HepG2 (cell line): ENCODE measurements around the gene SAMD4A. TPM values are rescaled to one million over a fixed set of nuclear protein-coding genes. Genes with fewer than 3 reads are reported as not detected.

Experiments used
- ATAC-seq: fragments of 200-7000 bp; cut with Tn5 transposase; 3 replicates; pipeline ENCODE4 v1.9.1; 2020; ENCODE audit warnings: mild to moderate bottlenecking, moderate library complexity
- BruUV-seq: library from RNA; stranded (reverse); fragments of 400-500 nt; replicated peaks from 2 replicates; lab custom pipeline; 2021; lab: Mats Ljungman, UMichigan
- CTCF ChIA-PET: fragments of 300-600 bp; formaldehyde crosslinking; extraction: SDS; loops from one replicate; lab custom pipeline; 2021; ENCODE audit warnings: low total read pairs, inconsistent platforms, low intra/inter-chr PET ratio; lab: Yijun Ruan, JAX
- POLR2A ChIA-PET: fragments of 350-600 bp; sonication (Branson Sonifier 250); formaldehyde crosslinking; loops from one replicate; lab custom pipeline; 2020; ENCODE audit warnings: antibody characterized with exemption, inconsistent platforms; lab: Yijun Ruan, JAX
- DNase-seq: peaks from one replicate; pipeline ENCODE4 v3.0.0-alpha.2; 2015; ENCODE audit warnings: low spot score
- FAIRE-seq: peaks from 3 replicates; lab custom pipeline; 2011; peaks lifted over from hg19 to GRCh38; lab: Jason Lieb, UNC
- H2AFZ ChIP-seq: one replicate; pipeline ENCODE4 v1.6.1; 2011; ENCODE audit warnings: low read length, inconsistent platforms
- H3K27ac ChIP-seq: fragments of 300-600 bp; 3 replicates; pipeline ENCODE4 v1.8.0; 2011; ENCODE audit warnings: mixed run types, mild to moderate bottlenecking, mixed read lengths, low read length, inconsistent platforms; ENCODE audit not compliant: insufficient read depth; ENCODE audit errors: extremely low read length
- H3K27me3 ChIP-seq, 2 experiments: fragments of 200-600 bp in 1 of 2; 2 replicates in 1 of 2; 3 replicates in 1 of 2; pipeline versions ENCODE4 v1.6.0 to v1.8.0; 2011; ENCODE audit warnings: low read length in 2 of 2, mild to moderate bottlenecking in 2 of 2, moderate library complexity in 2 of 2, inconsistent platforms in 1 of 2; ENCODE audit not compliant: insufficient read depth in 2 of 2, control insufficient read depth in 1 of 2
- H3K36me3 ChIP-seq, 2 experiments: fragments of 200-600 bp in 1 of 2; replicated peaks in 1 of 2; 2 replicates in 1 of 2; 3 replicates in 1 of 2; pipeline versions ENCODE4 v1.5.1 to v1.8.0; 2011; ENCODE audit warnings: low read length in 2 of 2, inconsistent platforms in 1 of 2; ENCODE audit not compliant: insufficient read depth in 2 of 2, control insufficient read depth in 1 of 2
- H3K4me1 ChIP-seq: 2 replicates; pipeline ENCODE4 v1.5.1; 2012; ENCODE audit warnings: low read length, inconsistent platforms; ENCODE audit not compliant: insufficient read depth
- H3K4me2 ChIP-seq: 2 replicates; pipeline ENCODE4 v1.6.0; 2011; ENCODE audit warnings: low read depth, low read length, inconsistent platforms
- H3K4me3 ChIP-seq, 3 experiments: fragments of 200-600 bp in 1 of 3; sonication (generic), shearing (Covaris generic) in 1 of 3; replicated peaks in 1 of 3; 2 replicates each; pipeline ENCODE4 v1.5.1; 2011 to 2016; ENCODE audit warnings: low read length in 3 of 3, inconsistent platforms in 2 of 3, low read depth in 2 of 3, mild to moderate bottlenecking in 2 of 3, control low read depth in 1 of 3, mixed read lengths in 1 of 3; ENCODE audit not compliant: insufficient read depth in 1 of 3
- H3K79me2 ChIP-seq: one replicate; pipeline ENCODE4 v1.6.1; 2011; ENCODE audit warnings: low read length, inconsistent platforms; ENCODE audit not compliant: insufficient read depth
- H3K9ac ChIP-seq: 2 replicates; pipeline ENCODE4 v1.6.0; 2011; ENCODE audit warnings: mild to moderate bottlenecking, low read depth, low read length, inconsistent platforms; ENCODE audit not compliant: insufficient read depth
- H3K9me3 ChIP-seq: 2 replicates; pipeline ENCODE4 v1.5.1; 2012; ENCODE audit warnings: mild to moderate bottlenecking, low read length
- H4K20me1 ChIP-seq: 2 replicates; pipeline ENCODE4 v1.6.0; 2011; ENCODE audit warnings: inconsistent platforms, mild to moderate bottlenecking, low read length, moderate library complexity; ENCODE audit not compliant: insufficient read depth
- AGO2 ChIP-seq: fragments of 200-400 bp; formaldehyde crosslinking; optimal IDR thresholded peaks from 2 replicates; pipeline ENCODE3; 2017; ENCODE audit warnings: mild to moderate bottlenecking, low read depth, low read length, moderate library complexity
- ZFP37 ChIP-seq: sonication (generic); formaldehyde crosslinking; IDR thresholded peaks from 2 replicates; pipeline ENCODE4 v1.4.0; 2020; ENCODE audit warnings: missing genetic modification reagents, borderline replicate concordance
- ZNF629 ChIP-seq: sonication (generic); formaldehyde crosslinking; conservative IDR thresholded peaks from 2 replicates; pipeline ENCODE4 v1.5.0; 2020; ENCODE audit warnings: missing genetic modification reagents
- ZNF883 ChIP-seq: sonication (generic); formaldehyde crosslinking; IDR thresholded peaks from 2 replicates; pipeline ENCODE4 v1.5.1; 2020; ENCODE audit warnings: mild to moderate bottlenecking, missing genetic modification reagents; ENCODE audit errors: not compliant biosample characterization
- WGBS: methylation state at CpG from one replicate; pipeline ENCODE4 v1.1.6; 2017; ENCODE audit warnings: low lambda C conversion rate; 5-methylcytosine and 5-hydroxymethylcytosine counted together
- in situ Hi-C: cut with HindIII; loops from 2 replicates; pipeline ENCODE4 v1.10.0; 2017; ENCODE audit warnings: low pct_unique_long_range_greater_than_20kb; ENCODE audit not compliant: extremely low pct_ligation_motif_present
- intact Hi-C: fragments of 100-400 bp; cut with micrococcal nuclease; formaldehyde crosslinking; loops from one replicate; pipeline ENCODE4 v1.10.0; 2022; ENCODE audit not compliant: unreplicated experiment
- polyA plus RNA-seq, 8 experiments: library from polyadenylated mRNA; depleted of rRNA in 3 of 8; stranded (reverse) in 7 of 8; unstranded in 1 of 8; fragments of >200 nt; fragmentation: Illumina TruSeq in 4 of 8; extraction: Trizol in 4 of 8; gene quantifications; 2 replicates each; pipeline versions ENCODE4 v1.2.1 to v1.2.3, GENCODE V29; 2011 to 2016; ENCODE audit warnings: low read depth in 4 of 8, missing spikeins in 1 of 8, mixed read lengths in 1 of 8; ENCODE audit not compliant: insufficient read depth in 1 of 8
- total RNA-seq, 5 experiments: library from RNA; depleted of rRNA; stranded (reverse); fragments of >200 nt; fragmentation: Illumina TruSeq; extraction: Trizol; gene quantifications; 2 replicates each; pipeline ENCODE4 v1.2.3, GENCODE V29; 2016; ENCODE audit warnings: low read depth in 1 of 5
- TF ChIP-seq, protein P1 (sequence below): sonication (generic); formaldehyde crosslinking; IDR thresholded peaks from 2 replicates; pipeline ENCODE4 v1.5.1; 2020; ENCODE audit warnings: missing genetic modification reagents, mild to moderate bottlenecking, borderline replicate concordance
- TF ChIP-seq, protein P2 (sequence below): sonication (generic); formaldehyde crosslinking; IDR thresholded peaks from 2 replicates; pipeline ENCODE4 v1.5.0; 2020; ENCODE audit warnings: missing genetic modification reagents
- TF ChIP-seq, protein P3 (sequence below): IDR thresholded peaks from 2 replicates; pipeline ENCODE4 v1.6.1; 2012; ENCODE audit warnings: low read depth, low read length, improper control_type of control experiment

The SAMD4A gene
- total and polyA plus RNA-seq, 2 of the 13 experiments (the other 11 are each of a cell fraction or from before 2014, with no cell fraction given) = 11.8 to 13.0 TPM

DNA sequence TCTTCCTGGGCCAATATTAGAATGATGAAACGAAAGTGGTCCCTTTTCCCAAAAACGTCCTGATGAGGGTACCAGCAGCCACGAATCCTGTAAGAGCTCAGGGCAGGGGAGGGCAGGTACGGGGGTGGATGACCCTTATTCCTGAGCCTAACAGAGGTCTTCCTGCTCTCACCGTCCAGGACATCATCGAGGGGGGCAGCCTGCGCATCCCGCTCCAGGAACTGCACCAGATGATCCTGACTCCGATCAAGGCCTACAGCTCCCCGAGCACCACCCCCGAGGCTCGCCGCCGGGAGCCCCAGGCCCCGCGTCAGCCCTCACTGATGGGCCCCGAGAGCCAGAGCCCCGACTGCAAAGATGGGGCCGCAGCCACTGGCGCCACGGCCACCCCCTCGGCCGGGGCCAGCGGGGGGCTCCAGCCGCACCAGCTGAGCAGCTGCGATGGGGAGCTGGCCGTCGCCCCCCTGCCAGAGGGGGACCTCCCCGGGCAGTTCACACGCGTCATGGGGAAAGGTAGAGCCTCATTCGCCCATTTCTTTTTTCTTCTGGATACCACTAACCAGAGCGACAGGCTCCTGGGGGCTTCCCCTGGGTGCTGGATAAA lies 193.2 kb downstream of the SAMD4A start:
- Histone ChIP-seq H3K27ac (no peak overlapping the region), H4K20me1 (no peaks in the 10 kb centered on the region), H3K4me1 (no peaks in the 10 kb centered on the region), H3K79me2 (no peaks in the 10 kb centered on the region), H3K27me3 (no peaks in the 10 kb centered on the region), H3K9ac (no peak overlapping the region), H3K9me3 (no peaks in the 10 kb centered on the region), H3K4me2 (no peak overlapping the region), H2AFZ (no peak overlapping the region), H3K4me3 (no peak overlapping the region), H3K36me3 (peaks cover 47 to 73% of the 10 kb centered on the region in 2 experiments; a peak in 4 of 5 replicates)
- no TSS peak for BruUV-seq
- no peak for ATAC-seq
- intact Hi-C loops = no loop called here
- FAIRE-seq = no peak
- ChIA-PET POLR2A (no interaction called here), CTCF (no interaction called here)
- 97% methylated on average over 22 of the region's 33 CpGs for WGBS
- TF ChIP-seq ZFP37 (CRISPR knock-in tag) (no peak), AGO2 (peak; percentile 72)
- in situ Hi-C loops = no loop called here
- no peak for DNase-seq

DNA sequence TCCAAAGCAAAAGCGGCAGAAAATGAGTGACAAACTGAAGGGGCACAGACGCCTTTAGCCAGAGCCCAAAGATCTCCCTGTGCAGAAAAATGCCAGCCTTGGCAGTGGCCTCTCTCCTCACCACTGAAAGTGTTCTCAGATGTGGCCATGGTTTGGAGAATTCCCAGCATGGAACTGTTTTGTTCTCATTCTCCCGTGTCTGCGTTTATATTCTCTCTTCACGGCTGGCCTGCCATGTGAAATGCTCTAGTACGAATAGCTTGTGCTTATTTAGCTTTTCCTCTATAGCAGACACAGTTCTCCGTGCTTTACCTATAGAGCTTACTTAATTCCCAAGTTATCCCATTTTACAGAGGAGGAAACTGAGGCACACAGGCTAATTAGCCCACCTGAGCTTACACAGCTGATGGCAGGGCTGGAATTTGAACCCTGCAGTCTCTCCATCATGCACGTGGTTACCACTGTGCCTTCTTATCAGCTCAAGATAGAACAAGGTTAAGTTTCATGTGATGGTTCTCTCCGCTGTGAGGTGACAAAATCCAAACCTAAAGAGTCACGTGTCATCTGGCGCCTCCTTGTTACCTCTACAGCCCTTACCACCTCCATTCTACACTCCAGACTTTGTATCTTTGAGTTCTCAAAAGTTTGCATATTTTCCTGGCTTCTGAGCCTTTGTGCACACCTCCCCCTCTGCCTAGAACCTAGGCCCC lies 194.1 kb downstream of the SAMD4A start:
- no peaks in the 10 kb centered on the region for H4K20me1 ChIP-seq
- TF ChIP-seq, protein P1, sequence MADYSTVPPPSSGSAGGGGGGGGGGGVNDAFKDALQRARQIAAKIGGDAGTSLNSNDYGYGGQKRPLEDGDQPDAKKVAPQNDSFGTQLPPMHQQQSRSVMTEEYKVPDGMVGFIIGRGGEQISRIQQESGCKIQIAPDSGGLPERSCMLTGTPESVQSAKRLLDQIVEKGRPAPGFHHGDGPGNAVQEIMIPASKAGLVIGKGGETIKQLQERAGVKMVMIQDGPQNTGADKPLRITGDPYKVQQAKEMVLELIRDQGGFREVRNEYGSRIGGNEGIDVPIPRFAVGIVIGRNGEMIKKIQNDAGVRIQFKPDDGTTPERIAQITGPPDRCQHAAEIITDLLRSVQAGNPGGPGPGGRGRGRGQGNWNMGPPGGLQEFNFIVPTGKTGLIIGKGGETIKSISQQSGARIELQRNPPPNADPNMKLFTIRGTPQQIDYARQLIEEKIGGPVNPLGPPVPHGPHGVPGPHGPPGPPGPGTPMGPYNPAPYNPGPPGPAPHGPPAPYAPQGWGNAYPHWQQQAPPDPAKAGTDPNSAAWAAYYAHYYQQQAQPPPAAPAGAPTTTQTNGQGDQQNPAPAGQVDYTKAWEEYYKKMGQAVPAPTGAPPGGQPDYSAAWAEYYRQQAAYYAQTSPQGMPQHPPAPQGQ = no peak
- TF ChIP-seq, protein P2, sequence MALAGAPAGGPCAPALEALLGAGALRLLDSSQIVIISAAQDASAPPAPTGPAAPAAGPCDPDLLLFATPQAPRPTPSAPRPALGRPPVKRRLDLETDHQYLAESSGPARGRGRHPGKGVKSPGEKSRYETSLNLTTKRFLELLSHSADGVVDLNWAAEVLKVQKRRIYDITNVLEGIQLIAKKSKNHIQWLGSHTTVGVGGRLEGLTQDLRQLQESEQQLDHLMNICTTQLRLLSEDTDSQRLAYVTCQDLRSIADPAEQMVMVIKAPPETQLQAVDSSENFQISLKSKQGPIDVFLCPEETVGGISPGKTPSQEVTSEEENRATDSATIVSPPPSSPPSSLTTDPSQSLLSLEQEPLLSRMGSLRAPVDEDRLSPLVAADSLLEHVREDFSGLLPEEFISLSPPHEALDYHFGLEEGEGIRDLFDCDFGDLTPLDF (CRISPR knock-in tag) = no peak
- TF ChIP-seq ZNF883 (no peak), ZNF629 (CRISPR knock-in tag) (peak; percentile 58; the same call in 1 of the 2 replicates)
- TF ChIP-seq, protein P3, sequence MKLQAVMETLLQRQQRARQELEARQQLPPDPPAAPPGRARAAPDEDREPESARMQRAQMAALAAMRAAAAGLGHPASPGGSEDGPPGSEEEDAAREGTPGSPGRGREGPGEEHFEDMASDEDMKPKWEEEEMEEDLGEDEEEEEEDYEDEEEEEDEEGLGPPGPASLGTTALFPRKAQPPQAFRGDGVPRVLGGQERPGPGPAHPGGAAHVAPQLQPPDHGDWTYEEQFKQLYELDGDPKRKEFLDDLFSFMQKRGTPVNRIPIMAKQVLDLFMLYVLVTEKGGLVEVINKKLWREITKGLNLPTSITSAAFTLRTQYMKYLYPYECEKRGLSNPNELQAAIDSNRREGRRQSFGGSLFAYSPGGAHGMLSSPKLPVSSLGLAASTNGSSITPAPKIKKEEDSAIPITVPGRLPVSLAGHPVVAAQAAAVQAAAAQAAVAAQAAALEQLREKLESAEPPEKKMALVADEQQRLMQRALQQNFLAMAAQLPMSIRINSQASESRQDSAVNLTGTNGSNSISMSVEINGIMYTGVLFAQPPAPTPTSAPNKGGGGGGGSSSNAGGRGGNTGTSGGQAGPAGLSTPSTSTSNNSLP = no peak
- H3K36me3 ChIP-seq = peaks cover 48 to 73% of the 10 kb centered on the region in 2 experiments; a peak in 4 of 5 replicates
- intact Hi-C loops = no loop called here
- no peaks in the 10 kb centered on the region for H3K27me3 ChIP-seq
- H3K27ac ChIP-seq = no peak overlapping the region
- H3K4me1 ChIP-seq = no peaks in the 10 kb centered on the region
- ATAC-seq (no peak), DNase-seq (no peak), FAIRE-seq (no peak)
- WGBS = 97% methylated on average over 11 of the region's 11 CpGs
- no peaks in the 10 kb centered on the region for H3K79me2 ChIP-seq
- no peak overlapping the region for H2AFZ ChIP-seq
- BruUV-seq = no TSS peak
- no peak overlapping the region for H3K4me2 ChIP-seq
- H3K4me3 ChIP-seq = no peak overlapping the region
- CTCF ChIA-PET = no interaction called here
- POLR2A ChIA-PET = no interaction called here
- in situ Hi-C loops = no loop called here
- H3K9ac ChIP-seq = no peak overlapping the region
- H3K9me3 ChIP-seq = no peaks in the 10 kb centered on the region
